ENCODE measurements around the gene PIP4K2C.
"Not testable (repeated sequence)": the region's sequence is repeated elsewhere in the genome, so short reads cannot be mapped to it uniquely, and the experiment has no call there.

The PIP4K2C gene

DNA sequence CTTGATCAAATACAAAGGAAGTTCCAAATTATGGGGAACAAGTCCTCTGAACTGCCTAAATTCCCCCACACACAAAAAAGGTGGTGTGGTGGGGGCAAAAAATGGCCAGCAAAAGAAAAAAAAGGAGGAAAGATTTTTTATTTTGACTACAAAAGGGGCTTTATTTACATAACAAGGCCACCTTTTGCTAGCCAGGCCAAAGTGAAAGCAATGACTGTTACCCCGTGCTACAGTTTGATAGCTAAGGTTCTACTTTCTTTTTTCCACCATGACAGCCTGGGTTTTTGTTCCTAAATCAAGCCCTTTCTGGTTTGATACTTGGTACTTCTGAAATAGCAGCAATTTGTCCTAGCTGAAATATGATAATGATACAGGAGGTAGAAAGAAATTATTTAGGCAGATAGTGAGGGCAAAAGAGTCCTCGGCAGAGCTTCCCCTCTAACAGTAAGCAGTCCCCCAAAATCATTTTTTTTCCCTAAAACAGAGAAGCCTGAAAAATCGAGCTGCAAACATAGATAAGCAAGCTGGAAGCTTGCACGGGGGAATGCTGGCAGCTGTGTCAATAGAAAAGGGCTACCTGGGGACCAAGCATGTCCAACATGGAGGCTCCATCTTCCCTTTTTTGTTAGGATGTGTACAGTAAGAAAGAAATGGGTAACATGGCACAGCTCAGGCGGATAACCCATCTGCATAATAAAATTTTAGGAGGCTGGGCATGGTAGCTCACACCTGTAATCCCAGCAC lies 50.9 kb downstream of the PIP4K2C start:
- no peak for DNase-seq

DNA sequence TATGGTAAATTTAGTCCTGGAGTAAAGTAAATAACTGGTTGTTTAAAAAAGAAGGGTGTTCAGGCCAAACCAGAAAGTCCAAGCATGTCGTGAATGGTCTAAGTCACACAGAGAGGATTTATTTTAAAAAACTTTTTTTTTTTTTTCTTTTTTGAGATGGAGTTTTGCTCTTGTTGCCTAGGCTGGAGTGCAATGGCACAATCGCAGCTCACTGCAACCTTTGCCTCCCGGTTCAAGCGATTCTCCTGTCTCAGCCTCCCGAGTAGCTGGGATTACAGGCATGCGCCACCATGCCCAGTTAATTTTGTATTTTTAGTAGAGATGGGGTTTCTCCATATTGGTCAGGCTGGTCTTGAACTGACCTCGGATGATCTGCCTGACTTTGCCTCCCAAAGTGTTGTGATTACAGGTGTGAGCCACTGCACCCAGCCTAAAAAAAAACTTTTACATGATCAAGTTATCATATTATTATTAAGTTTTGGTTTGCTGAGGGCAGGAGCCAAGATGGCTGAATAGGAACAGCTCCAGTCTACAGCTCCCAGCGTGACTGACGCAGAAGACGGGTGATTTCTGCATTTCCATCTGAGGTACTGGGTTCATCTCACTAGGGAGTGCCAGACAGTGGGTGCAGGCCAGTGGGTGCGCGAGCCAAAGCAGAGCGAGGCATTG lies 55.1 kb downstream of the PIP4K2C start:
- DNase-seq, result not testable (repeated sequence)

DNA sequence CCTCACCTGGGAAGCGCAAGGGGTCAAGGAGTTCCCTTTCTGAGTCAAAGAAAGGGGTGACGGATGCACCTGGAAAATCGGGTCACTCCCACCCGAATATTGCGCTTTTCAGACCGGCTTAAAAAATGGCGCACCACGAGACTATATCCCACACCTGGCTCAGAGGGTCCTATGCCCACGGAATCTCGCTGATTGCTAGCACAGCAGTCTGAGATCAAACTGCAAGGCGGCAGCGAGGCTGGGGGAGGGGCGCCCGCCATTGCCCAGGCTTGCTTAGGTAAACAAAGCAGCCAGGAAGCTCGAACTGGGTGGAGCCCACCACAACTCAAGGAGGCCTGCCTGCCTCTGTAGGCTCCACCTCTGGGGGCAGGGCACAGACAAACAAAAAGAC lies 55.7 kb downstream of the PIP4K2C start:
- DNase-seq, result not testable (repeated sequence)
